Activated B cell treated with CpG ODN at 0.5 μM for 24 hours (primary cell): ENCODE measurements around the gene SEMA6A. TPM values are rescaled to one million over a fixed set of nuclear protein-coding genes. Genes with fewer than 3 reads are reported as not detected.

ENCODE experiments used
- ATAC-seq: fragments of 200-7000 bp; cut with Tn5 transposase; one replicate; pipeline ENCODE4 v1.10.0; 2021; ENCODE audit warnings: low read depth, mild to moderate bottlenecking, moderate library complexity
- CTCF ChIA-PET: fragments of 350-600 bp; sonication (Branson Sonifier 250); formaldehyde crosslinking; loops from one replicate; lab custom pipeline; 2021; ENCODE audit warnings: antibody characterized with exemption; lab: Charles Lee
- POLR2A ChIA-PET: fragments of 350-600 bp; sonication (Branson Sonifier 250); formaldehyde crosslinking; loops from one replicate; lab custom pipeline; 2021; ENCODE audit warnings: antibody characterized with exemption; lab: Charles Lee
- DNase-seq: peaks from one replicate; pipeline ENCODE4 v3.0.0; 2022
- H3K27ac Mint-ChIP-seq: one replicate; pipeline ENCODE4 v1.8.0; 2020; ENCODE audit warnings: mixed read lengths
- H3K27me3 Mint-ChIP-seq: one replicate; pipeline ENCODE4 v1.8.0; 2021; ENCODE audit warnings: mixed read lengths
- H3K36me3 Mint-ChIP-seq: one replicate; pipeline ENCODE4 v1.8.0; 2021; ENCODE audit warnings: low read depth, mixed read lengths
- H3K4me1 Mint-ChIP-seq: one replicate; pipeline ENCODE4 v1.8.0; 2021; ENCODE audit warnings: mixed read lengths
- H3K4me3 Mint-ChIP-seq: one replicate; pipeline ENCODE4 v1.8.0; 2020; ENCODE audit warnings: mild to moderate bottlenecking, mixed read lengths
- H3K9me3 Mint-ChIP-seq: one replicate; pipeline ENCODE4 v1.8.0; 2020; ENCODE audit warnings: mixed read lengths
- intact Hi-C: fragments of 100-400 bp; cut with micrococcal nuclease; formaldehyde crosslinking; loops from one replicate; pipeline ENCODE4 v1.15.1; 2024
- total RNA-seq: library from RNA; stranded (reverse); gene quantifications from 2 replicates; pipeline ENCODE4 v1.2.3, GENCODE V29; 2022
- TF ChIP-seq, protein P1 (sequence below): fragments of 200-600 bp; IDR thresholded peaks from one replicate; pipeline ENCODE4 v1.8.0; 2022; ENCODE audit warnings: antibody characterized with exemption, mild to moderate bottlenecking

The SEMA6A gene
- total RNA-seq, 1 donor from 2014 or later, result 0.20 TPM

DNA sequence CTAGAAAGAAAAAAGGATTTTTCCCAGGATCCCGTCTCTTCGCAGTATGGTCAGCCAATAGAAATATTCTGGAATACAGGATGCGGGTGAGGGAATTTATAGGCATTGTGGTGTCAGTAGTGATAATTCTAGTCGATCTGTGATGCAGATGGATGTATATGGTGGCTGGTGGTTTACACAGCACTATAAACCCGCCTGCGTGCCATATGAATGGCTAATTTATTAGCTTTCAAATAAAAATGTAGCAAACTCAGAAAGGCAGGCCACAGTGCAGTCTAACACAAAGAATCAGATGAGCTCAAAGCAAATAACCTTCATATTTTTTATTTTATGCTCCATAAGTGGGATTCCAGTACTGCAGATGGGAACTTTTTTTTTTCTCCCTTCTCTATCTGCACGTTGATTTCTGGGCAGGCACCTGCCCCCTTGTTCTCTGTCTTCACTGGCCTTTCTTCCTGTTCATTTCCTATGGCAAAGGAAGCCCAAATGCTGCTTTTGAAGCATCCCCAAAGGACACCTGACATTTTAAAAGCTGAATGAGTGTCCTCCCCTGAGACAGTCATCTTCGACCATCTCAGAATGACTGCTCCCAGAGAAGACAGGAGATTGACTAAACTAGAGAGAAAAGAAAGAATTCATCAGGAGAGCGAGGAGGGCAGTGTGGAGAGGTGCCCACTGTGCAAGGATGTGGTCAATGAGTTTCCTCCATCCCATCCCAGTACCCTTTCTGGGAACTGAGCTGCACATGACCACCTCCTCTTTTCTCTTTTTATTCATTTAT, 52.1 kb downstream of the SEMA6A start:
- Mint-ChIP-seq H3K4me3 (no peak overlapping the region), H3K36me3 (peaks cover 2% of the 10 kb centered on the region), H3K4me1 (no peaks in the 10 kb centered on the region), H3K27ac (no peak overlapping the region), H3K27me3 (peaks cover 2% of the 10 kb centered on the region), H3K9me3 (no peaks in the 10 kb centered on the region)
- ChIA-PET CTCF (no interaction called here), POLR2A (no interaction called here)
- ATAC-seq, result no peak
- intact Hi-C loops, result no loop called here
- DNase-seq, result no peak
- TF ChIP-seq, protein P1, sequence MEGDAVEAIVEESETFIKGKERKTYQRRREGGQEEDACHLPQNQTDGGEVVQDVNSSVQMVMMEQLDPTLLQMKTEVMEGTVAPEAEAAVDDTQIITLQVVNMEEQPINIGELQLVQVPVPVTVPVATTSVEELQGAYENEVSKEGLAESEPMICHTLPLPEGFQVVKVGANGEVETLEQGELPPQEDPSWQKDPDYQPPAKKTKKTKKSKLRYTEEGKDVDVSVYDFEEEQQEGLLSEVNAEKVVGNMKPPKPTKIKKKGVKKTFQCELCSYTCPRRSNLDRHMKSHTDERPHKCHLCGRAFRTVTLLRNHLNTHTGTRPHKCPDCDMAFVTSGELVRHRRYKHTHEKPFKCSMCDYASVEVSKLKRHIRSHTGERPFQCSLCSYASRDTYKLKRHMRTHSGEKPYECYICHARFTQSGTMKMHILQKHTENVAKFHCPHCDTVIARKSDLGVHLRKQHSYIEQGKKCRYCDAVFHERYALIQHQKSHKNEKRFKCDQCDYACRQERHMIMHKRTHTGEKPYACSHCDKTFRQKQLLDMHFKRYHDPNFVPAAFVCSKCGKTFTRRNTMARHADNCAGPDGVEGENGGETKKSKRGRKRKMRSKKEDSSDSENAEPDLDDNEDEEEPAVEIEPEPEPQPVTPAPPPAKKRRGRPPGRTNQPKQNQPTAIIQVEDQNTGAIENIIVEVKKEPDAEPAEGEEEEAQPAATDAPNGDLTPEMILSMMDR, result no peak

DNA sequence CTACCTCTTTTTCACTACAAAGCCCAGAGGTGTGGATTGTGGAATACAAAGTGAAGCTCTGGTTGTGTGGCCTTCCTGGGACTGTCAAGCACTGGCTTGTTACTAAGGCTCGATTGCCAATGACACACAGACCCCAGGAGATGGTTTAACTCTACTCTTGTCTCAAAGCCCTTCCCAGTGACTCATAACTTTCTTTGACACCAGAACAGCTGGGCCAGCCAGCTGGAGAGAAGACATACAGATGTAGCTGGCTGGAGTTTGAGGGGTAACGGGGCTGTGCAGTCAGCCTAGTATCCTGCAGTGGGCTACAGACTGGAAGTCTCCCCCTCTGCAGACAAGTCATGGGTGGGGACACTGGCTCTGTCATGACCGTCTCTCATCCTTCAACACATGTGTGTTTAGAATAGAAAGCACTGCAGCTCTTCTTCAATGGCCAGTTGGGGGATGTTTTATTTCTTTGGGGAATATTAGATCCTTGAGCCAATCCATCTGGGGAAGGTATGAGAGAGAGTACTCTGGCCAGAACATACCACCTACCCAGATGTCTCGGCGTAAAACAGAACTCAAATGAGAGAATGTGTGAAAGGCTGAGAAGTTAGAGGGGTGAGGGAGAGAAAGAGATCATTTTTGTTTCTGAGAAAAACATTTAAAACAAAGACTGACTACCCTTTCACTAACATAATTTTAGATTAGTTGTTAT, 53.3 kb downstream of the SEMA6A start:
- Mint-ChIP-seq H3K4me3 (no peak overlapping the region), H3K36me3 (peaks cover 3% of the 10 kb centered on the region), H3K9me3 (no peaks in the 10 kb centered on the region), H3K4me1 (no peaks in the 10 kb centered on the region), H3K27me3 (peaks cover 2% of the 10 kb centered on the region), H3K27ac (no peak overlapping the region)
- no peak for DNase-seq
- TF ChIP-seq, protein P1, result no peak
- no peak for ATAC-seq
- CTCF ChIA-PET, result no interaction called here
- intact Hi-C loops, result no loop called here
- POLR2A ChIA-PET, result no interaction called here

GRCh38 chr5:116520771-116521170, 53.9 kb downstream of the SEMA6A start:
- Mint-ChIP-seq H3K9me3 (no peaks in the 10 kb centered on the region), H3K36me3 (peaks cover 3% of the 10 kb centered on the region), H3K27me3 (peaks cover 2% of the 10 kb centered on the region), H3K27ac (no peak overlapping the region), H3K4me3 (no peak overlapping the region), H3K4me1 (no peaks in the 10 kb centered on the region)
- ChIA-PET POLR2A (no interaction called here), CTCF (no interaction called here)
- DNase-seq, result no peak
- intact Hi-C loops, result no loop called here
- TF ChIP-seq, protein P1, result no peak
- no peak for ATAC-seq

GRCh38 chr5:116518423-116518822, 56.2 kb downstream of the SEMA6A start:
- peaks cover 2% of the 10 kb centered on the region for H3K27me3 Mint-ChIP-seq
- no peak overlapping the region for H3K27ac Mint-ChIP-seq
- ChIA-PET POLR2A (no interaction called here), CTCF (no interaction called here)
- DNase-seq, result no peak
- intact Hi-C loops, result no loop called here
- TF ChIP-seq, protein P1, result no peak
- H3K36me3 Mint-ChIP-seq, result peaks cover 4% of the 10 kb centered on the region
- ATAC-seq, result no peak
- H3K9me3 Mint-ChIP-seq, result peaks cover 3% of the 10 kb centered on the region
- H3K4me1 Mint-ChIP-seq, result no peaks in the 10 kb centered on the region
- no peak overlapping the region for H3K4me3 Mint-ChIP-seq

DNA sequence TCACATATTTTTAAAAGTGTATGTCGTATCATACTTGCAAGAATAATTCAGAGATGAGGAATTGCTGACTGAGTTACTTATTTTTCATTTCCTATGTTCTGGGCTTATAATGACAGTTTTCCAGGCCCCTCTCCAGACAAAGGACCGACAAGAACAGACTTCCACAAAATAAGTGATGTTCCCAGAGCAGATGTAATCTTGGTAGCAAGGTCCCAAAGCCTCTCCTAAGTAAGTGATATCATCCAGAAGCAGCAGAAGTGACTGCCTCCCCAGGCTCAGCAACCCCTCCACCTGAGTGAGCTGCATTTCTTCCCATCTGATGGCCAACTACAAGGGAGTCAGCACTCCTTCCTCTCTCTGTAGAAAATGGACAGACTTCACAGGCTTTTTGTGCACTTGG, 57.1 kb downstream of the SEMA6A start:
- H3K4me3 Mint-ChIP-seq, result no peak overlapping the region
- H3K9me3 Mint-ChIP-seq, result peaks cover 3% of the 10 kb centered on the region
- peaks cover 5% of the 10 kb centered on the region for H3K36me3 Mint-ChIP-seq
- ATAC-seq (no peak), DNase-seq (no peak)
- H3K27ac Mint-ChIP-seq, result no peak overlapping the region
- intact Hi-C loops, result no loop called here
- TF ChIP-seq, protein P1, result no peak
- ChIA-PET POLR2A (no interaction called here), CTCF (no interaction called here)
- H3K4me1 Mint-ChIP-seq, result no peaks in the 10 kb centered on the region
- H3K27me3 Mint-ChIP-seq, result peaks cover 2% of the 10 kb centered on the region
